Middle frontal gyrus (tissue), 1 donor: ENCODE results near the gene TRIM38.

Experiments
- DNase-seq: peaks from one replicate; pipeline ENCODE4 v3.0.0-alpha.2; 2015; ENCODE audit warnings: low spot score; ENCODE audit errors: extremely low spot score

The TRIM38 gene

DNA sequence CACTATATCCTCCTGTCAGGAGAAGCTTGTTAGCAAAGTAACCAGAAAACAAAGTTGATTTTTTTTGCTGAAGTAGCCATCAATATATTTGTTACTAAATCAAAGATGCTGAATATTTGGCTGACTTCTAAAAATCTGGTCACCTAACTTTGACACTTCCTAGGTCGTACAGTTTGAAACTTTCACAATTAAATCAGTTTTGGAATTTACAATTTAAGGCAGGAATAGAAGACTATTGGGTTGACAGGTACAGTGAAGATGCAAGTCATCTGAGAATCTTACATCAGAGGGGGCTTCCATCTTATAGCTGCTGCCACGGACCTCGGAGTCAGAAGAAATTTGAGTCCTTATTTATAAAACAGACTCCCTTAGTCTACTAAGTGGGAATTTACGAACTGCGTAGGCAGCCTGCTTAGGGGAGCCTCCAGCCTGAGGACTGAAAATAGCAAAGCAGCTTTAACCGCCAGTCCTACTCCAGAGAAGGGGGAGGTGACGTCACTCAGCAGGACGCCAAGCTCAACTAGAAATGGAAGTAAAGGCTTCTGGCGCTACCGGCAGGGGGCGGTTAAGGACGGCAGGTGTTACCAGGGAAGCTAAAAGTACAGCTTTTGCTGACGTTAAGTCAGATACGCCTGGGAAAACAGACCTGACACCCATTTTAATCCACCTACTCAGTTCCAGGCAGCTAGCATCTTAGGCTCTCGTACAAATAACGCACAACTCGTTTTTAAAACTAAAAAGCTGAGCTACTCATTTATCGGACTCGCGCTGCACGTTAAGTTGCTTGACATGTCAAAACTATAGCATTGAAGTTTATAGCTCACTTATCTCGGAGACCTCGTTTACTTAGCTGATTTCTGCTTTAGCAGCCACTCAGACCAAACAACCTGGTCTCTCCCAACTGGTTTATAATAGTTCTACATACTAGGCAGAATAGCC is 63.6 kb downstream of the TRIM38 start:
- DNase-seq = peak; percentile 62

GRCh38 chr6:26026833-26027490 is 64.4 kb downstream of the TRIM38 start:
- DNase-seq = peak; percentile 84

DNA sequence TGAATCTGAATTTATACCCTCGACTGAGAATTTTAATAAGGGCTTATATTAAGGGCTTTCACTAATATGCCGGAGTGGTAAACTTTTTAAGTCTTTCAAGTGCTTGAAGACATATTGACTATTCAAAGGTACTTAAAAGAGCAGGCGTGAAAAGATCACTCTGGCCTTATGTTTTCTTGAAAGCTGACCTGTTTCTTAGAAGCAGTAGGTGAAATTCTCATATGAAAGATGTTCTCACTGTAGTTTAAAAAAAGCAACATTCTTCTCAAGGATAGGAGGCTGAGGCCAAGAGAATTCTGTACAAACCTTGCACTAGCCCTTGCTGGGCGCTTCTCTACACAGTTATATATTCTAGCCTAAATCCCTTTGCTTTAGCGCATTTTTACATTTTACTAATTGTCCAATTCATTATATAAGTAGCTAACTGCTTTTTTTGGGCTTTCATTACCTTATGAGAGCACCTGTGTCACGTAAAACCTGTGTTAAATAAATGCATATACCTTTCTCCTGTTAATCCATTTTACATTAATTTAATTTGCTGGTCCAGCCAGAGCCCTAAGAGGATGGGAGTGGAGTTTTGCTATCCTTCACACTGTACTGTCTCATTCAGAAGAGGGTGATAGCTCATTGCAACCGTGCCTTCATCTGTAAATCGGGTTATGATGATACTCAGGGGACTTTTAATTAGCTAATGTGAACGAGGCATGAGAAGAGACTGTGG is 65.0 kb downstream of the TRIM38 start:
- no peak for DNase-seq

DNA sequence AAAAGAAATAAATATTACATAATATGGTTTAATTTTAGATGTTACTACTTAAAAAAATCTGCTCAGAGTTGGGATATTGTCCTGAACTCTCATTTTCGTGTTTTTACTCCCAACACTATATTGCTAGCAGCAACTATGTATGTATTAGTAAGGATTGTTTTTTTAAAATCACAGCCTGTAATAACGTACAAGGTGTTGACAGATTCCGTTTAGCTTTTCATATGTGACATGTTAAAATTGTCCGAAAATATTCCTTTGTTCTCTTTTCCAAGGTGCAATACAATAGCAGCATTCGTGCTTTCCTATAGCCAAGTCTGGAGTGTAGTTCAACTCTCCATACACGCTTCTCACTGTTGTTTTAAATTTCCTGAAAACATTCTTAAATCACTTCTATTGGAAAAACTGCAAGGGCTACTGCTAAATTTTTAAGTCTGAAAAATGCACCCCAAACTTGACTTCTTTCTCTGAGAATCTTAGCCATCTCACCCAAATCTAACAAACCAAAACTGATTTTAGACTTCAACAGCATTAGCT is 65.7 kb downstream of the TRIM38 start:
- no peak for DNase-seq

- DNase-seq = no peak
Measured at GRCh38 chr6:26028746-26029569, 66.4 kb downstream of the TRIM38 start.

DNA sequence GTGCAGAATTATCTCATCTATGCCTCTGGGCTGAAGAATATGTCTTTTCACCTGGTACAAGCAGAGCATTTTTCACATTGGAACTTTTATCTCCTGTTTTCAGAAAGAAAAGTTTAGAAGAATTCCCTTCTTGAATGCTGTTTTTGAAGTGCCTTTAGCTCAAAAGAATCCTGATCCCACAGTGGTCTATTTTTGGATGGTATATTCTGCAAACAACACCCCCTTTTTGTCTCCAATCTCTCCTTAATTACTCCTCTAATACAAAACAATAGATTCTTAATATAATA is 66.9 kb downstream of the TRIM38 start:
- DNase-seq = no peak

- no peak for DNase-seq
Measured at GRCh38 chr6:26029857-26030653, 67.5 kb downstream of the TRIM38 start.

DNA sequence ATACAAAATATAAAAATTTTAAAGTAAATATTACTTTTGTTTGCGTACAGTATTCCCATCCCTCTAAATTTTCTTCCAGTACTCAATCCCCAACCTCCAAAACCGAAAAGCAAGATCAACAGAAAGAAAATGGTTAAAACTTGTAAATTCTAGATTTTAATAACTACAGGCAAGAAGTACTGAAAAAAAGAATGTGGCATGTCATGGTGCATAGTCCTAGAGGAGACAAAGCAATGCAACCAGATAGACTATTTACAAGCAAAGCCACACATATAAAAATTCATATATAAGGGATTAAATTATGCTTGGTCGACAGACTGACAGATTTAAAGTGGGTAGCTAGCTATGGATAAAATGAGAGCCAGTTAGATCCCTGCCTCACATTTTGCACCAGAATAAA is 68.1 kb downstream of the TRIM38 start:
- DNase-seq = no peak

DNA sequence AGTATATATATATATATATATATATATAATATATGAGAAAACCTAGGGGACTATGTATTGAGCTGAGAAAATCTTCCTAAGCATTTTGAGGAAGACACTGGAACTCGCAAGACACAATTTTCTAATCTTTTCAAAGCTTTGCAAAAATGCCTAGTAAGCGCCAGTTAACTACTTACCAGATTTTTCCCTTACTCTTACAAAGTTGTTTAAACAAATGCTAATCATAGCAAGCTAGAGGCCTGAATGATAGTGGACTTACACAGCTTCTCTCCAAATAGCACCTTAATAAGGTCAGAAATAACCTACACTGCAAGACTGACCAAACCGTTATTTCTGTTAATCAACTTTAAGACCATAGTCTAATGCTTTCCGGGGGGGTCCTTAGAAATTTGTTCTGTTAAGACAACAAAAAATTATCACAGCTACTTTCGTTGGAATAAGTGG is 68.6 kb downstream of the TRIM38 start:
- DNase-seq = no peak

DNA sequence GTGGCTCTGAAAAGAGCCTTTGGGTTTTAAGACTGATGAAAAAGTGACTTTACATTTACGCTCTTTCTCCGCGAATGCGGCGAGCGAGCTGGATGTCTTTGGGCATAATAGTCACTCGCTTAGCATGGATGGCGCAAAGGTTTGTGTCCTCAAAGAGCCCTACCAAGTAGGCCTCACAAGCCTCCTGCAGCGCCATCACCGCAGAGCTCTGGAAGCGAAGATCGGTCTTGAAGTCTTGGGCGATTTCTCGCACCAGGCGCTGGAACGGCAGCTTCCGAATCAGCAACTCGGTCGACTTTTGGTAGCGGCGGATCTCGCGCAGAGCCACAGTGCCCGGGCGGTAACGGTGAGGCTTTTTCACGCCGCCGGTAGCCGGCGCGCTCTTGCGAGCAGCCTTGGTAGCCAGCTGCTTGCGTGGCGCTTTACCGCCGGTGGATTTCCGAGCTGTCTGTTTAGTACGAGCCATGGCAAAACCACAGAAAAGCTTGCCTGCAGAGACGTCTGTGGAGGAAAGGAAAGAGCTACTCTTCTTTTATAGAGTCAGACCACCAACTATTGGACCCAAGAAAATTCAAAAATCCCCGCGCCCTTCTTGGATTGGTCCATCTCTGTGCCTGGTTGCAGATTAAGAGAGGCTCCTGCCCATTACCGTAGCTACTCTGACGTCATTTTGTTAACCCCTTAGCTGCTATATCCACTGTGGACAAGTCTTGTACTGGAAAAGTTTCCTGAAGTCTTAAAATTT is 69.2 kb downstream of the TRIM38 start:
- peak; percentile 84 for DNase-seq

DNA sequence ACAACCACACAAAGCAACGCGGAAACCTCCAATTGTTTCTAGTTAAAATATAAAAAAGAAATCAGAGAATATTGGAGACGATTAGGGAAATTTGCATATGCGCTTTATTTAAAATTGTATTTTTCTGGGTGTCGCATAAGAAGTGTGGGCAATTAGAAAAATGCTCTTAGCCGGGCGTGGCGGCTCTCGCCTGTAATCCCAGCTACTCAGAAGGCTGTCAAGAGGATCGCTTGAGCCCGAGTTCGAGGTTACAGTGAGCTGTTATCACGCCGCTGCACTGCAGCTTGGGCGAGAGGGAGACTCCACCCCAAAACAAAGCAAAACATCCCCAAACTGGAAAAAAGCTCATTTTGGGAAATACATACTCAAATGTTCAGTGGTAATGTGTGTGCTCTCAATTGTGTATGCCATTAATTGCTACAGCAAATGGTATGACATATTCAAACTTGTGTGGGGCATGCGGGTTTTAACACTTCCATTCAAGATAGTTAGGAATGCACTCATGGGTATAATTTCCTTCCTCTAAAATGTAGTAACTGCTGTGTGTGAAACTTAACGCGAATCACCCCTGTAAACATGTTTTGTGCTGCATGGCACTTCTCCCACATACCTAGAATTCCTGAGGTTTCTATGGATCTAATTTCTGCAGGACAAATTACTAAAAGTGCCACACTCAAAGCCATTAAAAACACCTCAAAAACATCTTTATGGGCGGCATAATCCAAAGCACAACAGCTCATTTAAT is 69.9 kb downstream of the TRIM38 start:
- DNase-seq = no peak

GRCh38 chr6:26033085-26033940 is 70.7 kb downstream of the TRIM38 start:
- peak; percentile 85 for DNase-seq

DNA sequence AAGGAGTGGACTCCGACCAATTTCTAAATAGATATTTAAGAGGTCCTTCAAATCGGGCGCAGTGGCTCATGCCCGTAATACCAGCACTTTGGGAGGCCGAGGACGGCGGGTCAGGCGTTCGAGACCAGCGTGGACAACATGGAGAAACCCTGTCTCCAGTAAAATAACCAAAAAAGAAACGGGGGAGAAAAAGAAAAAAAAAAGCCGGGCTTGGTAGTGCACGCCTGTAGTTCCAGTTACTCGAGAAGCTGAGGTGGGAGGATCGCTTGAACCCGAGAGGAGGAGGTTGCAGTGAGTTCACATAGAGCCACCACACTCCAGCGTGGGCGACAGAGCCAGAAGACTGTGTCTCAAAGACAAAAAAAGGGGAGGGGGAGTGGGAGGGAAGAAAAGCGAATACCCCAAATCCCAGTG is 71.3 kb downstream of the TRIM38 start:
- DNase-seq = no peak

DNA sequence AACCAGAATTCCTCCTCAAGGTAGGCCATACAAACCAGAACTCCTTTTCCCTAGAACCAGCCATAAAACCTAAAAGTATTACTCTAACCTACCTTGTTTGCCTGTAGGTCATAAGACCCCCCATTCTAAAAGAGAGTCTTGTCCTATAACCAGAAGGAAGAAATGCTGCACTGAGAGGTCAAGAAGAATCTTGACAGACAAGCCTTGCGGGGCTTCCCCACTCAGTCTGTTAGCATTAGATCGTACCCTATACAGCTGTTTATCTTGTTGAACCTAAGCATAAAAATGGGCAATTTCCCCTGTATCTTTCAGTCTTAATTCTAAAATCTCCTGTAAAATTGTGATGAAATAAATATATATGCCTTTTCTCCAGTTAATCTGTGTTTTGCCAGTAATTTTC is 72.3 kb downstream of the TRIM38 start:
- DNase-seq = no peak
